GM21526 (cell line): ENCODE data around the gene LRRN1.
"Not testable (repeated sequence)": the region's sequence is repeated elsewhere in the genome, so short reads cannot be mapped to it uniquely, and the experiment has no call there.

Experiments
- ATAC-seq: cut with Tn5 transposase; IDR thresholded peaks from one replicate; pipeline ENCODE4 v1.9.1; 2021; ENCODE audit warnings: moderate library complexity; ENCODE audit not compliant: unreplicated experiment, low FRiP score

LRRN1 gene

GRCh38 chr3:3887311-3887710 lies 88.1 kb downstream of the LRRN1 start:
- not testable (repeated sequence) for ATAC-seq

- no peak for ATAC-seq
Observed at GRCh38 chr3:3893590-3893989, 94.4 kb downstream of the LRRN1 start.
